M059J (cell line): ENCODE measurements around the gene FLT4. TPM values are rescaled to one million over a fixed set of nuclear protein-coding genes. Genes with fewer than 3 reads are reported as not detected.
A peak's percentile ranks its signal among the peaks of the same experiment; 100 is the strongest.

ENCODE experiments used
- DNase-seq: peaks from one replicate; pipeline ENCODE4 v3.0.0-alpha.2; 2012; ENCODE audit warnings: low read depth
- total RNA-seq: library from RNA; depleted of rRNA; stranded (reverse); fragments of >200 nt; shearing (Covaris generic); gene quantifications from 2 replicates; pipeline ENCODE4 v1.2.3, GENCODE V29; 2014

FLT4 gene
- total RNA-seq, 1 experiment from 2014 or later = not detected

DNA sequence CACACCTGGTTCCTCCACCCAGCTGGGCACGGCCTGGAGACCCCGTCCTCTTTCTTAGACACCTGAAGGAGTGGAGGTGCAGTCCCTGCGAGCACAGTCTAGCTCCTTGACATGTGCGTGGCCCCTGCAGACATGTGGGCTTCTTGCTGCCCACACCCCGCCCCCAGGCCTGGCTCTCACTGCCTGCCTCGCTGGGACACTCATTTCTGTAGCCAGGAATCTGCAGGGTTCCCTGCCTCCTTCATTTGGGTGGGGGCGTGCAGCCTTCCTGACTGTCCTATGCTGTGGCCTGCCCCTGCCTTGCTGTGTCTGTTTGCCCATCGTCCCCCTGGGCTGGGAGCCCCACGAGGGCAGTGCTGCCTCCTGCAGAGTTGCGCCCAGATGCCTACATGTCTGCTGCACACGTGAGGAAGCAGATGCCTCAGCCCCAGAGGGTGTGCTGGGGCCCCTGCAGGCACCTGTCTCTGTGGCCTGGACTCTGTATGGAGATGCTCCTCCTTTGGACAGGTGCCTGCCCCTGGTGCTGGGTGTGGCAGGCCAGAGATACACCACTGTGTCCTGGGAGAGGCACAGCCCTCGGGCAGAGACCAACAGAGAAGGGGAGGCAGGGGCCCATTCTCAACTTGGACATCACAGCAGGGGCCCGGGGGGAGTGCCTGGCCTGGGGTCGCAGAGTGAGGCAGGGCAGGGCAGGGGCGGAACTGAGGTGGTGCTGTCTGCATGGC lies 22.6 kb downstream of the FLT4 start:
- DNase-seq = no peak

DNA sequence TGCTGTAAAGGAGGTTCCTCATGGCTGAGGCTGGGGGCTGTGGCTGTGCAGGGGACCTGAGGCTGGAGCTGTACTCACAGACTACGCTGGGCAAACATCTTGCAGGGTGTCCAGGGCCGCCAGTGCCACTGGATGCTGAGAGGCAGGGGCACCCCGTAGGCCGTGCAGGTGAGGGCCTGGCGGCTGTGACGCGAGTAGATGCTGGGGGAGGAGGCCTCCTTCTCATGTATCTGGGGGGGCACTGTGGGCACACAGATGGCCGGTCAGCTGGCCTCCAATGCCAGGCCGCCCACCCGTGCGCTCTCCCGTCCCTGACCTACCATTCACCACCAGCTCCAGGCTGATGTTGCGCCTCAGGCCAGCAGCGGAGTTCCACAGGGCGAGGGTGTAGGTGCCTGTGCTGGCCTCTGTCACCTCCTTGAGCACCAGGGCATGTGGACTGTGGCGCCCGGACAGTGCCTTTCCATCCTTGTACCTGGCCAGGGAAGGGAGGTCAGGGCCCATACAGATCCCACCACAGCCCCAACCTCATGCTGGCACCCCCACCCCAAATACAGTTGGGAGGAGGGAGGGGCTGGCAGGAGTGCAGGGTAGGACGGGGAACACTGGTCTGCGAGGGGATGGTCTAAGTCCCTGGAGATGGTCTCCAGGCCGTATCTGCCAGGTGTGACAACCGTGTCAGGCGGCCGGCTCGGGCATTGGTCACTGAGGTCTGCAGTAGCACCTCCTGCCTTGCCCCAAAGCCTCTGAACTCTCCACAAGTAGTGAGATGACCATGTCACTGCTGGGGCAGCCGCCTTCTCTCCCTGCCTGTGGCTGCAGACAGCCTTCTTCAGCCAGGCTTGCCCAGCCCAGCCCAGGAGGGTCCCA lies 23.4 kb downstream of the FLT4 start:
- no peak for DNase-seq

DNA sequence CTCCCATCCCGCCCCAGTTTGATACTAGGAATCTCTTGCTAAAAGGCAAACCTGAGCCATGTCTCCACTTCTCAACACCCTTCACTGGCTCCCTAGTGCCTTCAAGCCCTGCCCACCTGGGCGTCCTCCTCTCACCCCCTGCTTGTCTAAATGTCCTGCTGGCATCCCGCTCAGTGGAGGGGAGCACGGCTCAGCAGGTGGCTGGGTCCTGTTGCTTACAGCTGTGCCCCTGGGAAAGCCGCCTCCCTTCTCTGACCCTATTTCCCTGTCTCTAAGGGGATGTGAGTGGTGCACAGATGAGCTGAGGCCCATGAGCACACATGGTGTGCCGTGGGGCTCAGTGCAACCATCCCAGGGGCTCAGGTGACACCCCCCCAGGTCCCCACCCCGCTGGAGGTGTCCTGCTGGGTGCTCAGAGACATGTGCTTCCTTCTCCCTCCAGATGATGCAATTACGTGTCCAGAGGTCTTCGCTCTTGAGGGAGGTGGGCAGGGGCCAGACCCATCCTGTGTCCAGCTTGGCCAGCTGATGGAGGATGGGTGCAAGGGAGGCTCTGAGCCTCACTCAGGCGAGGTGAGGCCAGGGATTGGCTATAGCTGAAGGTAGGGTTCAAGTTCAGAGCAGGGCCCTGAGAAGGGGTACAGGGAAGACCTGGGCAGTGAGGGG lies 24.1 kb downstream of the FLT4 start:
- no peak for DNase-seq

DNA sequence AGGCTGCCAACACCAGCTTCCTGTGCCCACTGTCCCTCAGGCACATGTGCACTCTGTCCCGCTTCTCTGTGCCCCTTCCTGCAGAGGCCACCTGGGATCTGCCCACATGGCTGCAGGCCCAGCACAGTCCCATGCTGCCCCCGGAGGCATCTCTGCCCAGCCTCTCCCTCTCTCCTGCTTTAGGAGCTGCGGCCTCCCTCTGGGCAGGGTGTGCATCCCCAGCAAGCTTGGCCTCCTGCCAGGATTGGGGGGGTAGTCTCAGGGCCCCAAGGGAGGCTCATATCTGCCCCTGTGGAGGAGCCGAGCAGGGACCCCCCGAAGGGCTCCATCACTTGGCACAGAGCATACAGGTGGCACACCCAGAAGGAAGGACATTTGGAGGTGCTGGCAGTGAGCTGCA lies 24.8 kb downstream of the FLT4 start:
- no peak for DNase-seq

DNA sequence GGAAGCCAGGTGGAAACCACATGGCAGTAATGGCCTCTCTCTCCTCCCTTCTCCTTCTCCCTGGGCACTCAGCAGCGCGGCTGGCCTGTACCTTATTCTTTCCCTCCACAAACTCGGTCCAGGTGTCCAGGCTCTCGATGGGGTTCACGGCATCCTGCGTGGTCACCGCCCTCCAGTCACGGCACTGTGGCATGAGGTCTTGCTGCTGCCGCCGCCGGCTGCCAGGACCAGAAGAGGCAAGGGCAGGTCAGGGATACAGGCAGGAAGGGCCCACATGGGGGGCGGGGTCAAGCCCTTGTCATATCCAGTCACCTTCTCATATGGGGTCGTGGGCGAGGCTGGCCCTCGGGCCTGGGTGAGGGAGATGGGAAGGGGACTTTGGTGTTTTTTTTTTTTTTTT lies 25.6 kb downstream of the FLT4 start:
- DNase-seq = no peak

DNA sequence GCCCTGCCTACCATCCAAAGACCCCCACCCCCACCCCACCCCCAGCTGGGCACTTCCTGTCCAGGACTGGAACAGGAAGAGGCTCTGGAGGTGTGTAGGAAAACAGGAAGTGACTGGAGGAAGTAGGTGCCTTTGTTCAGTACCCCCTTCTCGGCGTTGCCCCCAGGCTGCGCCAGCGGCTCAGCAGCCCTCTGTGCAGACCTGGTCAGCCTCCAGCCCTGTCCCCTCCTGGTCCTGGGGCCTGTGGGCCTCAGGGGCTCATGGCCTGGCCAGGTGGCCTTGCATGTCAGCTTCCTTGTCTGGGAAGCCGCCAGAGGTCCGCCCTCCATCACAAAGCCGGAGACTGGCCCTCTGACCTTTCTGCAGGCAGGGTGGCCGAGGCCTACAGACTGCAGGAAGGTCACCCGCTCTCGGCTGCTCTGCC lies 26.0 kb downstream of the FLT4 start:
- DNase-seq = no peak

DNA sequence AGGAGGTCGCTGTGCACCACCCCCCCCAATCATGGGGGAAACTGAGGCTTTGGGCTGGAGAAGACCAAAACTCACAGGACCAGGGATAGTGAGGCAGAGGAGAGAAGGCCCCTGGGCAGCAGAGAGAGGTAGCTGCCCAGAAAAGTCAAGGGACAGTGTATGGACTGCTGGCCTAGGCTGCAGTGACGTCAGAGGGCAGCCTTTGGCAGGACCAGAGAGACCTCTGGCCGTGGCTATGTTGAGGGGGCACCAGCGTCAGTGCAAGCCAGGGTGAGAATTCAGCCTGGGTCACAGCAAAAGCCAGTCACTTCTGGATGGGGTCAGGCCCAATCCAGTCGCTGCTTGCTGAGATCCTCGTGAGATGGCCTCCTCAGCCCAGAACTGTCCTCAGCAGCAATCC lies 26.5 kb downstream of the FLT4 start:
- DNase-seq = no peak

DNA sequence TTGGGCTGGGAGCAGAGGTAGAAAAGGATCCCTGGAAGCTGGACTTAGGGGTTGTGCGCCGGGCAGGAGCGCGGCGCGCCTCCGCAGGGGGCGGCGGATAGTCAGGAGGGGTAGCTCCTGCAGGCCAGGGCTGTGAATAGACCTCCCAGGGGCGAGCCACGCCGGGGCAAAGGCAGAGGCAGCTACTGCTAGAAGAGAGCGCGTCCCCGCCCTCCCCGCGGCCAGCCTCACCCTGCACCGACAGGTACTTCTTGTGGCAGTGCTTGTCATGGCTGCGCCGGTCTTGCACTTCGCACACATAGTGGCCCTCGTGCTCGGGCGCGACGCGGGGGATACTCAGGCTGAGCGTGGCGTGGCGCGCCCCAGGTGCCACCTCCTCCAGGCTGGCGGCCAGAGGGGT lies 28.1 kb downstream of the FLT4 start:
- DNase-seq = no peak

DNA sequence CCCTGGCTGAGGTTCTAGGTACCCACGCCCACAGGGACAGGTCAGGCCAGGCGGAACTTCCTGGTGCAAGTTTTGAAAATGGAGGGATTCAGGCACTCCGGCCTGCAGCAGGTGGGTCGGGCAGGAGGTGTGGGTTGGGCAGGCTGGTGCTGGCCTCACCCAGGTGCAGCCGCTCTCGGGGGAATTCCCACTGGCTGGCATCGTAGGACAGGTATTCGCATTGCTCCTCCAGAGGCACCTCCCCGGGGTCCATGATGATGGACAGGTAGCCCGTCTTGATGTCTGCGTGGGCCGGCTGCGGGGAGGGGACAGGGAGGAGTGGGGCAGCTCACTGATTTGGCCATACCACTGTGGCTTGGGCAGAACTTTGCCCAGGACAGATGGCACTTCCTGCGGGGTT lies 29.4 kb downstream of the FLT4 start:
- no peak for DNase-seq

DNA sequence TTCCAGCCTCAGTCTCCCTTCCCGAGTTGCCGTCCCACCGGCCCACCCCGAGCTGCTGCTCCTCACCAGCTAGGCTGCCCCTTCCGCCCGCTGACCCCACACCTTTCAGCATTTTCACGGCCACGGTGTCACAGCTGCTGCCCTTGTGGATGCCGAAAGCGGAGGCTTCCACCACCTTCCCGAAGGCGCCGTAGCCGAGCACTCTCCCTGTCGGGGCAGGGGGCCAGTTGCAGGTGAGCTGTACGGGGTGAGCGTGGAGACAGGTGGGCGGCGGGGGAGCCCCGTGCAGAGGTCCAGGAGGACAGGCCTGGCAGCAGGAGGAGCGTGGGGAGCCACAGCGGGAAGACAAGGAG lies 29.9 kb downstream of the FLT4 start:
- DNase-seq = no peak

DNA sequence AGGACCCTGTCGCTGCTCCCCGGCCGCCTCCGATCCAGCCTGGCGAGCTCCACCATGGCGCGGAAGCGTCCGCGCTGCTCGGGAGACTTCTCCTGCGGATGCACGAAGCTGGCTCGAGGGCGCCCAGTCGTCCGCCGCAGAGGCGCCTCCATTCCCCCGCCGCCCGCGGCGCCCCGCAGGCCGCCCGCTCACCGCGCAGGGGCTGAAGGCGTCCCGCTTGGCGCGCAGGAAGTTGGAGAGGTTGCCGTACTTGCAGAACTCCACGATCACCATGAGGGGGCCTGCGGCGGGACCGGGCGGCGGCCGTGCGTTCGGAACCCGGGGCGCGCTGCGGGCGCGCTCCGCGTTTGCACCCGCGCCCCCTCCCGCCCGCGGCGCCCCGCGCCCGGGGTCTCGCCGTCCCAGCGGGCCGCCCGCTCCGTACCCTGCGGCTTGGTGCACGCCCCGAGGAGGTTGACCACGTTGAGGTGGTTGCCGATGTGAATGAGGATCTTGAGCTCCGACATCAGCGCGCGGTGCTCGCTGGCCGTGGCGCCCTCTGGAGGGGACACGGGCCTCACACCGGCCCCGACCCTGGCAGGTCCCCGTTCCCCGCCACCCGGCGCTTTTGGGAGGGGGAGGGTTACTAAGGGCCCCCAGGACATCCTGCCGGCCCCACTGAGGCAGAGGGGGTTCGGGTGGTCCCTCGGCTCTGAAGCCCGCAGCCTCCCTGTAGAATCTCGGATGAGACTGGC lies 30.4 kb downstream of the FLT4 start:
- no peak for DNase-seq

DNA sequence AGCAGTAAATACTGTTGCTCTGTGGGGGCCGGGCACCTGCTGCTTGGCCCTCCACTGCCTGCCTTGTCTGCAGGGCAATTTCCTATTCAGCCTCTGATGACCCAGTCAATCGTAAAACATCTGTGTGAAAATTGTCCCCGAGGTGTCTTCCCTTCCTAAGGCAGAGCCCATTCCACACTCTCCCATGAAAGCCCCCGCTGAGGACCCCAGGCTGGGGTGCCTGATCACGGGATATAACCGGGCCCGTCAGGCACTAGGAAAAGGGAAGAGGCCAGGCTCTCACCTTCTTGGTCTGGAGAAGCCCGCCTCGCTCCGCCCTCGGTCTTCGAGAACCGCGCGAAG lies 30.9 kb downstream of the FLT4 start:
- DNase-seq = no peak

DNA sequence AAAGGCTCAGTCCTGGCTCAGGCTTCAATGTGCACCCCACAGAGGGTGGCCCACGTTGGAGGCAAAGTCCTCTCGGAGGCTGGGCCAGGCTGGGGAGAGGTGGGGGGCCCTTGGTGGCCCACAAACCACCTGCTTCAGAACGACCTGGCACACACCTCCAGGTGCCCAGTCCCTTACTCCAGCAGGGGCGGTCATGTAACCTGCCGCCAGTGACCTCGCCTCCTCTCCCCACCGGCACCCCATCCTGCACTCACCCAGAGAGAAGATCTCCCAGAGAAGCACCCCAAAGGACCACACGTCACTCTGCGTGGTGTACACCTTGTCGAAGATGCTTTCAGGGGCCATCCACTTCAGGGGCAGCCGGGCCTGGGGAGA lies 35.6 kb downstream of the FLT4 start:
- DNase-seq = no peak

DNA sequence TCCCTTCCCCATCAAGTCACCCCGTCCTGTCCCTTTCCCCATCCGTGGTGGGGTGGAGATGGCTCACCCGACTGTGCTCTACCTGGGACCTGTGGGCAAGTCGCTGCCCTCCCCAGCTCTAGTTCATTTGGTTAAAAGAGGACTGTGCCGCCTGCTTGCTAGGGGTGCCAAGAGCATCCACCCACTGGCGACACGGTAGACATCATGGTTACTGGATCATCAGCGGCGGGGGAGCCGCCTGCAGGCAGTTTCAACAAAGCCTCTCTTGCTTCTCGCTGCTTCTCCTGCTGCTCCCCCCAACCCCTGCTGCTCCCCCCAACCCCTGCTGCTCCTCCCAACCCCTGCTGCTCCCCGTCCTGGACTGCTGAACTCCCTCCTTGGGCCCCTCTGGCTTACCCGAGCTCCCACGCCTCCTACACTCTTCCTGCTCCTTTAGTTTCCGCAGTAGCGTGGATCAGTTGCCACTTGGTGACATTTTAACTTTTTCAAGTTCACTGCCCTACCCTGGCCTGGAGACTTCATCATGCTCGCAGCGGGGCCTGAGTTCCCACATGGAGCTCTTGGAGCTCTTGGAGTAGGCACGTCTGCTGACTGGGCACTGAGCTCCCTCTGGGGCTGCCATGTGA lies 36.1 kb downstream of the FLT4 start:
- no peak for DNase-seq

DNA sequence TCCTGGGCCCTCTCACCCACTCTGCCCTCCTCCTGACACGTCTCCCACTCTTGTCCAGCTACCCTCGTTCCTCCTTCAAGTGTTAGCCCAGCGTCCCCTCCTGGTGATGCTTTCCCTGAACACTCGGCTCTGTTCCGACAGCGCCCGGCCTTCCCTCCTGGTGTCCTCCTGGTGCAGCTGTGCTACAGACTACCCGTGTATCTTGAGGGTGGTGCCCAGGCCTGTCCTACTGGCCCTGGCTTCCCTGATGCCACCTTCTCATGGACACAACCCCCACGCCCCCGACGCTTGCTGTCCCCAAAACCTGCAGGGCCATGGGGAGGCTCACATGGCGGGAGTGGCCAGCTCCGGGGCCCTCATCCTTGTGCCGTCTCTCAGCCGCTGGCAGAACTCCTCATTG lies 36.7 kb downstream of the FLT4 start:
- DNase-seq = no peak

DNA sequence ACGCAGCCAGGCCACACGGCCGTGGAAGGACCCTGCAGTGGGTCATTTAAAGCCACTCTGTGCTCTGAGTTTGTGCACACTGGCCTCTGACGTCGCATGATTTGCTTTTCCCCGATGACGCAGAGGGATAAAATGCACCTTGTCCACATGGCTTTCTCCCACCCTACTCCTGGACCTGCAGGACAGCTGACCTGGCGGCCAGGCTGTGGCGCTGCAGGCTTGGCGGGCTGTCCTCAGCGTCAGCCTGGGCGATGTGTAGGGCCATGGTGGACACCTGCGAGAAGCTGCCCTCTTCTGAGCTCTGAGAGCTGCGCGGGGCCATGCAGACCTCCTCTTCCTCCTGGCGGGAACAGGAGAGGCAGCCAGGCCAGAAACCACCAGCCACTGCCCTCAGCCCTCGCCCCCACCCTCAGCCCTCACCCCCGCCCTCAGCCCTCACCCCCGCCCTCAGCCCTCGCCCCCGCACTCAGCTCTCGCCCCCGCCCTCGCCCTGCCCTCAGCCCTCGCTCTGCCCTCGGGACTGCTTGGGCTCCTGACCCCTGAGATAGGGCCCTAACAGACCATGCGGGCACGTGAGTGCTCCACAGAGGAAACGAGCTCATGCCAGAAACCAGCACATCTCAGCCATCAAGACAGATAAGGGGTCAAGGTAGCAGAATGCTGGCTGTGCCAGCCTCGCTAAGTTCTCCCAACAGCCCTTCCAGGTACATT lies 38.1 kb downstream of the FLT4 start:
- DNase-seq = peak; percentile 13

DNA sequence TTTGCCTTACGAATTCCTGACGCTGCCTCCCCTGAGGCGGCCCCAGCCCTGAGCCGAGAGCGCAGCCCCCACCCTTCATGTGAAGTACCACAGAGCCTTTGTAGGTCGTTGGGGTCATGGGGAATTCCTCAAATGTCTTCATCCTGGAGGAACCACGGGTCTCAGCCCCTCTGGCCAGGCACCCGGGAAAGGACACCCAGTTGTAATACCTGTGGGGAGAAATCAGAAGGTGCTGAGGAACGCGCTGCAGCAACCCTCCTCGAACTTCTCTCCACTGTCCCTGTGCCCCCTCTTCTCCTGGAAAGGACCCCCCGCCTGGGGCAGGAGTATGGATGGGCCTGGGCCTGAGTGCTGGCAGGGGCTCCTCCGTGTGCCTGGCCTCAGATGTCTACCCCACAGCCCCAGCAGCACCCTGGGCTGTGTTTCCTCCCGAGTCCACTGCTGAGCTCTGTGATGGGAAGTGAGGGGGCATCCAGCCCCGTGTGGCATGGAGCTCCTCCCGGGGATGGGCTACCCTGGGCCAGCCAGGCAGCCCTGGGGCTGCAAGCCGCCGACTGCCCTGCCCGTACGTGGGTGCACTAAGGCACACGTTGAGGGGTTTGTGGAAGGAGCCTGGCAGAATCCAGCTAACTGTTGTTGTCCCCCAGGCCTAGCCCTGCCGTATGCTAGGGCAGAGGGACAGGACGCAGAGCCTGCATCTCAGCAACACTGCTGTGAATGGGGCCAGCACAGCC lies 39.4 kb downstream of the FLT4 start:
- DNase-seq = no peak

DNA sequence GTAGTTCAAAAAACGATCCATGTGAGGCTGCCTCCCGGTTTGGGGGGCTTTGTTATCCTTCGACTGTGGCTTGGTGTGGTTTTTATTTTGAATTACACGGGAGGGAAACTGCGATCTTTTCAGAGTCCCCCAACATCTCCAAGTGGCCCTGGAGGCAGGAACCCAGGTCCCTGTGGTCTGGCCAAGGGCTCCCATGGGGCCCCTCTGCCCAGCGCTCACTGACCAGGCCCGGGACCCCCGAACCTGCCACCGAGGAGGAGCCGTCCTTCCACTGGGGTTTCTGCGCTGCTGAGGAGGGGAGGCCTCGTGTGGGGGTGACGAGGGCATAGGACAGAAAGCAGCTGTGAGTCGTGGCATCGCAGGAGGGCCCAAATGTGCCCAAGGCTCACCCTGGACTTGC lies 40.0 kb downstream of the FLT4 start:
- DNase-seq = no peak

DNA sequence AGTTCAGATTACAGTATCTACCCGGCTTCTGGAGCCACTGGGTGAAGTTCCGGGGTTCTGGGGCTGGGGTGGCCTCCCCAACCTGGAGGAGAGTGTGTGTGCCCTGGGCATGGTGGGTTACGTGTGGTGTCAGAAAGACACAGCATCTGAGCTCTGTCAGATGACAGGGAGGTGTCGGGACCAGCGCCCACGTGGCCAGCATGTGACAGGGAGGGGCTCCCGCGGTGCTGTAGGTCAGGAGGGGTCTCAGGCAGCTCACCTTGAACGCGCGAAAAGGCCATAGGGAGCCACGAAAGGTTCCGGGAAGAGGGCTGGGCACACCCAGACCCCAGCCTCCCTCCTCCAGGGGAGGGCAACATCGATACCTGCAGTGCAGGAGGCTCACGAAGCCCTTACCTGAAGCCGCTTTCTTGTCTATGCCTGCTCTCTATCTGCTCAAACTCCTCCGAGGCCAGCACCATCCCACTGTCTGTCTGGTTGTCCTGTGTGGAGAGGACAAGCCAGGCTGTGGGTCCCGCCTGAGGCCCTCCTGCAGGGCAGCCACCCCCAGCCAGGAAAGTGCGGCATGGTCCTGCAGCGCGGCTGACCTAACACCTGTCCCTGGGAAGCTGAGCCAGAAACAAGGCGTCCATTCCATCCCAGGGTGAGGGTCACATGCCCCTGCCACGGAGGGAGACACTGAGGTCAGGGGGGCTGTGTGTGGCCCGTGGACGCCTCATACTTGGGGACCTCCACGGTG lies 40.7 kb downstream of the FLT4 start:
- no peak for DNase-seq
